Neutrophil (primary cell): ENCODE data around the gene HSD11B1L.

Experiments
- H3K27ac ChIP-seq: fragments of 200-600 bp; sonication (generic); 2 replicates; pipeline ENCODE4 v1.5.1; 2016; ENCODE audit warnings: mild to moderate bottlenecking, moderate library complexity
- H3K27me3 ChIP-seq: fragments of 200-600 bp; sonication (generic); 2 replicates; pipeline ENCODE4 v1.6.0; 2016; ENCODE audit warnings: mild to moderate bottlenecking
- H3K36me3 ChIP-seq: fragments of 200-600 bp; sonication (generic); 2 replicates; pipeline ENCODE4 v1.5.1; 2017
- H3K4me1 ChIP-seq, 2 experiments: fragments of 200-600 bp in 1 of 2; sonication (generic) in 1 of 2; 1 replicate in 1 of 2; 2 replicates in 1 of 2; pipeline versions ENCODE4 v1.5.1 to v1.6.1; 2013 to 2016; ENCODE audit warnings: low read depth in 1 of 2, low read length in 1 of 2, mild to moderate bottlenecking in 1 of 2, moderate library complexity in 1 of 2; ENCODE audit not compliant: control insufficient read depth in 1 of 2, insufficient read depth in 1 of 2
- H3K4me3 ChIP-seq, 2 experiments: fragments of 200-600 bp in 1 of 2; sonication (generic) in 1 of 2; 1 replicate in 1 of 2; 2 replicates in 1 of 2; pipeline ENCODE4 v1.5.1; 2013 to 2016; ENCODE audit warnings: low read depth in 1 of 2, low read length in 1 of 2, mild to moderate bottlenecking in 1 of 2, moderate library complexity in 1 of 2
- H3K9me3 ChIP-seq: fragments of 200-600 bp; sonication (generic); 2 replicates; pipeline ENCODE4 v1.5.1; 2016
- CTCF ChIP-seq: fragments of 200-600 bp; sonication (generic); IDR thresholded peaks from 2 replicates; pipeline ENCODE4 v1.5.1; 2016; ENCODE audit warnings: antibody characterized with exemption

HSD11B1L gene

GRCh38 chr19:5646703-5647102, 34.1 kb upstream of the HSD11B1L start:
- no peak for TF ChIP-seq CTCF
- H3K4me3 ChIP-seq: no peak overlapping the region
- H3K27me3 ChIP-seq: no peaks in the 10 kb centered on the region
- H3K36me3 ChIP-seq: peaks cover 83% of the 10 kb centered on the region
- H3K4me1 ChIP-seq: no peaks in the 10 kb centered on the region
- H3K9me3 ChIP-seq: no peaks in the 10 kb centered on the region
- H3K27ac ChIP-seq: no peak overlapping the region

DNA sequence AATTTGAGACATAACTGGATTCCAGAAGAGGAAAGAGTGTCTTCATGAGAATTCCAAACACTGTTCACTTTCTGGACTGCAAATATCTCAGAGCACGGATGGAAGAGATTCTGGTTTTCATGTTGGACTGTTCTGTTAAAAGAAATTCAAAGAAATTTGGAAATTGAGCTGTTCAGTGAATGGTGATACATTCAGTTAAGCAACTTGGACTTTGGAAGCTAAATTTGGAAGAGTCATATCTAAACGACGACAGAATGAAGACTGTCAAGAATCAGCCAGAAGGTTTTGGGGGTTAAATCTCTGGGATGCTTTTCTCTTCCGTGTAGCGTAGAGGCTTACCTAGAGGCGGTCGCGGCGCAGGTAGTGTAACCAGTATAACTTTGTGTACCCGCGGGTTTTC, 32.4 kb upstream of the HSD11B1L start:
- no peaks in the 10 kb centered on the region for H3K9me3 ChIP-seq
- no peaks in the 10 kb centered on the region for H3K4me1 ChIP-seq
- no peak for TF ChIP-seq CTCF
- no peak overlapping the region for H3K4me3 ChIP-seq
- no peak overlapping the region for H3K27ac ChIP-seq
- H3K36me3 ChIP-seq: peaks cover 85% of the 10 kb centered on the region
- H3K27me3 ChIP-seq: no peaks in the 10 kb centered on the region

DNA sequence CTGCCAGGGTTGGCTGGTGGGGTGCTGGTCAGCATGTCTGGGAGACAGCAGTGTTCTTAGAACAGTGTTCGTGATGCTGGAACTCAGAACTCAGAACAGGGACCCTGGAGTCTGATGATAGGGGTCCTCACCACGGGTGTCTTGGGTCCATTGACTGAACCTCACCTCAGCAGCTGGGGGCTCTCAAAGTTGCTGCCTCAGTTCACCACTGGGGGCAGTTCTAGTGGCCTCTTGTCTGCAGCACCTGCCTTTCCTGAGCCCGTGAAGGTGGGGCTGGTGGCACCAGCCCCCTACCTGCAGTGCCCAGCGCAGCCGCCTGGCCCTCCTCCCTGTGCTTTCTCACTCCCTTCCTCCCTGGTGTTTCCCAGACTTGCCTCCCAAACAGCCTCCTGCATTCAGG, 29.5 kb upstream of the HSD11B1L start:
- no peak for TF ChIP-seq CTCF
- Histone ChIP-seq H3K4me1 (no peaks in the 10 kb centered on the region), H3K36me3 (peaks cover 92% of the 10 kb centered on the region), H3K27ac (no peak overlapping the region), H3K9me3 (no peaks in the 10 kb centered on the region), H3K4me3 (no peak overlapping the region), H3K27me3 (no peaks in the 10 kb centered on the region)

- H3K4me1 ChIP-seq: no peaks in the 10 kb centered on the region
- no peak for TF ChIP-seq CTCF
- H3K27me3 ChIP-seq: no peaks in the 10 kb centered on the region
- H3K27ac ChIP-seq: no peak overlapping the region
- H3K4me3 ChIP-seq: no peak overlapping the region
- peaks cover 92% of the 10 kb centered on the region for H3K36me3 ChIP-seq
- no peaks in the 10 kb centered on the region for H3K9me3 ChIP-seq
Observed at GRCh38 chr19:5652261-5652660, 28.6 kb upstream of the HSD11B1L start.

DNA sequence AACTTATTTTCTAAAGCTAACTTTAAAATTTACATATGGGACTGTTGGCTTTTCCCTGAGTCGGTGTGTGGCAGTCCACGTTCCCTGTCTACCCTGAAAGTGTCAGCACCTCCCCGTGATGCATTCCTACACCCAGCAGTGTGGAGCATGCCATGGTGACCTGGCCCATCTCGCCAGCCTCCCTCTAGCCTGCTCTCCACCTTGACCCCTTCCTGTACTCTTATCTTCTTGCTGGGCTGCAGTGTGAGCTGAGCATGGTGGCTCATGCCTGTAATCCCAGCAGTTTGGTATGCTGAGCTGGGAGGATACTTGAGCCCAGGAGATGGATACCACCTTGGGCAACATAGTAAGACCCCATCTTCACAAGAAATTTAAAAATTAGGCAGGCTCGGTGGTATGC, 25.9 kb upstream of the HSD11B1L start:
- no peak overlapping the region for H3K27ac ChIP-seq
- no peaks in the 10 kb centered on the region for H3K4me1 ChIP-seq
- no peak overlapping the region for H3K4me3 ChIP-seq
- peaks cover 100% of the 10 kb centered on the region for H3K36me3 ChIP-seq
- TF ChIP-seq CTCF: no peak
- H3K27me3 ChIP-seq: no peaks in the 10 kb centered on the region
- H3K9me3 ChIP-seq: no peaks in the 10 kb centered on the region

- peaks cover 97% of the 10 kb centered on the region for H3K36me3 ChIP-seq
- no peak overlapping the region for H3K27ac ChIP-seq
- no peaks in the 10 kb centered on the region for H3K27me3 ChIP-seq
- no peak overlapping the region for H3K4me3 ChIP-seq
- no peak for TF ChIP-seq CTCF
- H3K4me1 ChIP-seq: no peaks in the 10 kb centered on the region
- no peaks in the 10 kb centered on the region for H3K9me3 ChIP-seq
Observed at GRCh38 chr19:5655412-5655811, 25.4 kb upstream of the HSD11B1L start.
